WTC11 (cell line): Measurements from ENCODE around the gene S100A13. TPM values are rescaled to one million over a fixed set of nuclear protein-coding genes. Genes with fewer than 3 reads are reported as not detected.

Experiments used
- ATAC-seq: fragments of 200-7000 bp; cut with Tn5 transposase; 2 replicates; pipeline ENCODE4 v1.10.0; 2021; ENCODE audit warnings: mild to moderate bottlenecking, moderate library complexity
- CTCF ChIA-PET: fragments of 300-600 bp; sonication (Branson Sonifier 250); formaldehyde crosslinking; loops from one replicate; lab custom pipeline; 2021; ENCODE audit warnings: antibody characterized with exemption; lab: Charles Lee
- POLR2A ChIA-PET: fragments of 350-600 bp; sonication (Branson Sonifier 250); formaldehyde crosslinking; loops from one replicate; lab custom pipeline; 2021; ENCODE audit warnings: antibody characterized with exemption; lab: Charles Lee
- DNase-seq: peaks from one replicate; pipeline ENCODE4 v3.0.0; 2021; ENCODE audit warnings: low spot score
- H3K27ac Mint-ChIP-seq: 2 replicates; pipeline ENCODE4 v1.8.0; 2021; ENCODE audit warnings: mixed read lengths
- H3K27me3 Mint-ChIP-seq: 2 replicates; pipeline ENCODE4 v1.8.0; 2021; ENCODE audit warnings: low read depth, mild to moderate bottlenecking, moderate library complexity, mixed read lengths
- H3K36me3 Mint-ChIP-seq: 2 replicates; pipeline ENCODE4 v1.8.0; 2021; ENCODE audit warnings: mixed read lengths
- H3K4me1 Mint-ChIP-seq: 2 replicates; pipeline ENCODE4 v1.8.0; 2022; ENCODE audit warnings: mixed read lengths
- H3K4me3 Mint-ChIP-seq: 2 replicates; pipeline ENCODE4 v1.8.0; 2021; ENCODE audit warnings: mild to moderate bottlenecking, moderate library complexity, mixed read lengths
- H3K9me3 Mint-ChIP-seq: 2 replicates; pipeline ENCODE4 v1.8.0; 2021; ENCODE audit warnings: mixed read lengths
- ATF1 ChIP-seq: sonication (generic); formaldehyde crosslinking; IDR thresholded peaks from 2 replicates; pipeline ENCODE4 v1.8.1; 2023; ENCODE audit warnings: mild to moderate bottlenecking, moderate library complexity, missing genetic modification reagents
- CREB1 ChIP-seq: sonication (generic); formaldehyde crosslinking; IDR thresholded peaks from 2 replicates; pipeline ENCODE4 v1.8.0; 2023; ENCODE audit warnings: mild to moderate bottlenecking, missing genetic modification reagents
- ELF4 ChIP-seq: sonication (generic); formaldehyde crosslinking; IDR thresholded peaks from 2 replicates; pipeline ENCODE4 v1.8.1; 2022; ENCODE audit warnings: low read depth, mild to moderate bottlenecking, moderate library complexity, missing genetic modification reagents
- FOXK1 ChIP-seq: sonication (generic); formaldehyde crosslinking; IDR thresholded peaks from 2 replicates; pipeline ENCODE4 v1.8.0; 2022; ENCODE audit warnings: mild to moderate bottlenecking, moderate library complexity, missing genetic modification reagents
- GABPB1 ChIP-seq: sonication (generic); formaldehyde crosslinking; IDR thresholded peaks from 2 replicates; pipeline ENCODE4 v1.8.1; 2023; ENCODE audit warnings: mild to moderate bottlenecking, missing genetic modification reagents
- IRF2 ChIP-seq: sonication (generic); formaldehyde crosslinking; IDR thresholded peaks from 2 replicates; pipeline ENCODE4 v1.8.0; 2022; ENCODE audit warnings: low read depth, missing genetic modification reagents, borderline replicate concordance
- JUN ChIP-seq: sonication (generic); formaldehyde crosslinking; IDR thresholded peaks from 2 replicates; pipeline ENCODE4 v1.8.0; 2023; ENCODE audit warnings: mild to moderate bottlenecking, missing genetic modification reagents
- NFATC4 ChIP-seq: fragments of 250-450 bp; sonication (Bioruptor Pico); IDR thresholded peaks from 2 replicates; pipeline ENCODE4 v1.9.0; 2021; ENCODE audit warnings: mild to moderate bottlenecking
- RELA ChIP-seq: sonication (generic); formaldehyde crosslinking; IDR thresholded peaks from 2 replicates; pipeline ENCODE4 v1.8.1; 2022; ENCODE audit warnings: missing genetic modification reagents, mild to moderate bottlenecking, borderline replicate concordance
- SOX15 ChIP-seq: fragments of 250-450 bp; sonication (Bioruptor Pico); IDR thresholded peaks from 2 replicates; pipeline ENCODE4 v1.9.0; 2021; ENCODE audit warnings: mild to moderate bottlenecking
- ZBTB21 ChIP-seq: sonication (generic); formaldehyde crosslinking; IDR thresholded peaks from 2 replicates; pipeline ENCODE4 v1.8.1; 2023; ENCODE audit warnings: mild to moderate bottlenecking, missing genetic modification reagents, borderline replicate concordance
- ZNF121 ChIP-seq: sonication (generic); formaldehyde crosslinking; IDR thresholded peaks from 2 replicates; pipeline ENCODE4 v1.8.0; 2023; ENCODE audit warnings: missing genetic modification reagents
- ZNF138 ChIP-seq: sonication (generic); formaldehyde crosslinking; conservative IDR thresholded peaks from 2 replicates; pipeline ENCODE4 v1.8.1; 2022; ENCODE audit warnings: mild to moderate bottlenecking, moderate library complexity, missing genetic modification reagents
- ZNF423 ChIP-seq: fragments of 250-450 bp; sonication (Bioruptor Pico); IDR thresholded peaks from 2 replicates; pipeline ENCODE4 v2.1.2; 2022; ENCODE audit warnings: mild to moderate bottlenecking, moderate library complexity
- total RNA-seq: library from RNA; stranded (reverse); gene quantifications from 3 replicates; pipeline ENCODE4 v1.2.3, GENCODE V29; 2021
- TF ChIP-seq, protein P1 (sequence below): sonication (generic); formaldehyde crosslinking; IDR thresholded peaks from 2 replicates; pipeline ENCODE4 v1.8.1; 2023; ENCODE audit warnings: mild to moderate bottlenecking, missing genetic modification reagents, borderline replicate concordance
- TF ChIP-seq, protein P2 (sequence below): sonication (generic); formaldehyde crosslinking; IDR thresholded peaks from 2 replicates; pipeline ENCODE4 v1.8.1; 2023; ENCODE audit warnings: mild to moderate bottlenecking, moderate library complexity, missing genetic modification reagents
- TF ChIP-seq, protein P3 (sequence below): sonication (generic); formaldehyde crosslinking; IDR thresholded peaks from 2 replicates; pipeline ENCODE4 v1.8.0; 2022; ENCODE audit warnings: mild to moderate bottlenecking, missing genetic modification reagents
- TF ChIP-seq, protein P4 (sequence below): fragments of 250-450 bp; sonication (Bioruptor Pico); conservative IDR thresholded peaks from 2 replicates; pipeline ENCODE4 v1.9.0; 2021; ENCODE audit warnings: mild to moderate bottlenecking
- TF ChIP-seq, protein P5 (sequence below): sonication (generic); formaldehyde crosslinking; conservative IDR thresholded peaks from 2 replicates; pipeline ENCODE4 v1.8.1; 2023; ENCODE audit warnings: mild to moderate bottlenecking, low read depth, missing genetic modification reagents, moderate library complexity
- TF ChIP-seq, protein P6 (sequence below): sonication (generic); formaldehyde crosslinking; conservative IDR thresholded peaks from 2 replicates; pipeline ENCODE4 v1.8.1; 2022; ENCODE audit warnings: mild to moderate bottlenecking, missing genetic modification reagents

Gene S100A13
- total RNA-seq, 1 experiment from 2014 or later = 68.4 TPM

DNA sequence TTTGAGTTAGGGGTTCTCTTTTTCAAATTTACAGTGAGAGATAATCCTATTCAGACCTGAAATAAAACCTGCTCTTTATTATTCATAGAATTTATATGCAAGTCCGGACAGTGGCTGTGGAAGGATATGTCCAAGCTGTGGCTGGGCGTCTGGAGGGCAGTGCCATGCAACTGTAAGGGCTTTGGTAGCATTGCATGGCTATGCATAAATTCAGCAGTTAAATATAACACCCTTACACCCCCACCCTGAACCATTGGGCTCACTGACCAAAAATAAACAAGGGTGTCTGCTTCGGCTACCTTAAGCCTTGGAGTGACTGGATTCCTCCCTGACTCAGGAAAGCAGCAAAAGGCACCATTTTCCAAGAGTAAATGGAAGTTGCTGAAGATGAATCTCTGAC lies 12.0 kb upstream of the S100A13 start (continued):
- TF ChIP-seq, protein P1, sequence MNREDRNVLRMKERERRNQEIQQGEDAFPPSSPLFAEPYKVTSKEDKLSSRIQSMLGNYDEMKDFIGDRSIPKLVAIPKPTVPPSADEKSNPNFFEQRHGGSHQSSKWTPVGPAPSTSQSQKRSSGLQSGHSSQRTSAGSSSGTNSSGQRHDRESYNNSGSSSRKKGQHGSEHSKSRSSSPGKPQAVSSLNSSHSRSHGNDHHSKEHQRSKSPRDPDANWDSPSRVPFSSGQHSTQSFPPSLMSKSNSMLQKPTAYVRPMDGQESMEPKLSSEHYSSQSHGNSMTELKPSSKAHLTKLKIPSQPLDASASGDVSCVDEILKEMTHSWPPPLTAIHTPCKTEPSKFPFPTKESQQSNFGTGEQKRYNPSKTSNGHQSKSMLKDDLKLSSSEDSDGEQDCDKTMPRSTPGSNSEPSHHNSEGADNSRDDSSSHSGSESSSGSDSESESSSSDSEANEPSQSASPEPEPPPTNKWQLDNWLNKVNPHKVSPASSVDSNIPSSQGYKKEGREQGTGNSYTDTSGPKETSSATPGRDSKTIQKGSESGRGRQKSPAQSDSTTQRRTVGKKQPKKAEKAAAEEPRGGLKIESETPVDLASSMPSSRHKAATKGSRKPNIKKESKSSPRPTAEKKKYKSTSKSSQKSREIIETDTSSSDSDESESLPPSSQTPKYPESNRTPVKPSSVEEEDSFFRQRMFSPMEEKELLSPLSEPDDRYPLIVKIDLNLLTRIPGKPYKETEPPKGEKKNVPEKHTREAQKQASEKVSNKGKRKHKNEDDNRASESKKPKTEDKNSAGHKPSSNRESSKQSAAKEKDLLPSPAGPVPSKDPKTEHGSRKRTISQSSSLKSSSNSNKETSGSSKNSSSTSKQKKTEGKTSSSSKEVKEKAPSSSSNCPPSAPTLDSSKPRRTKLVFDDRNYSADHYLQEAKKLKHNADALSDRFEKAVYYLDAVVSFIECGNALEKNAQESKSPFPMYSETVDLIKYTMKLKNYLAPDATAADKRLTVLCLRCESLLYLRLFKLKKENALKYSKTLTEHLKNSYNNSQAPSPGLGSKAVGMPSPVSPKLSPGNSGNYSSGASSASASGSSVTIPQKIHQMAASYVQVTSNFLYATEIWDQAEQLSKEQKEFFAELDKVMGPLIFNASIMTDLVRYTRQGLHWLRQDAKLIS (CRISPR knock-in tag) = no peak
- TF ChIP-seq JUN = no peak
- TF ChIP-seq, protein P2, sequence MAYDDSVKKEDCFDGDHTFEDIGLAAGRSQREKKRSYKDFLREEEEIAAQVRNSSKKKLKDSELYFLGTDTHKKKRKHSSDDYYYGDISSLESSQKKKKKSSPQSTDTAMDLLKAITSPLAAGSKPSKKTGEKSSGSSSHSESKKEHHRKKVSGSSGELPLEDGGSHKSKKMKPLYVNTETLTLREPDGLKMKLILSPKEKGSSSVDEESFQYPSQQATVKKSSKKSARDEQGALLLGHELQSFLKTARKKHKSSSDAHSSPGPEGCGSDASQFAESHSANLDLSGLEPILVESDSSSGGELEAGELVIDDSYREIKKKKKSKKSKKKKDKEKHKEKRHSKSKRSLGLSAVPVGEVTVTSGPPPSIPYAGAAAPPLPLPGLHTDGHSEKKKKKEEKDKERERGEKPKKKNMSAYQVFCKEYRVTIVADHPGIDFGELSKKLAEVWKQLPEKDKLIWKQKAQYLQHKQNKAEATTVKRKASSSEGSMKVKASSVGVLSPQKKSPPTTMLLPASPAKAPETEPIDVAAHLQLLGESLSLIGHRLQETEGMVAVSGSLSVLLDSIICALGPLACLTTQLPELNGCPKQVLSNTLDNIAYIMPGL (CRISPR knock-in tag) = no peak

DNA sequence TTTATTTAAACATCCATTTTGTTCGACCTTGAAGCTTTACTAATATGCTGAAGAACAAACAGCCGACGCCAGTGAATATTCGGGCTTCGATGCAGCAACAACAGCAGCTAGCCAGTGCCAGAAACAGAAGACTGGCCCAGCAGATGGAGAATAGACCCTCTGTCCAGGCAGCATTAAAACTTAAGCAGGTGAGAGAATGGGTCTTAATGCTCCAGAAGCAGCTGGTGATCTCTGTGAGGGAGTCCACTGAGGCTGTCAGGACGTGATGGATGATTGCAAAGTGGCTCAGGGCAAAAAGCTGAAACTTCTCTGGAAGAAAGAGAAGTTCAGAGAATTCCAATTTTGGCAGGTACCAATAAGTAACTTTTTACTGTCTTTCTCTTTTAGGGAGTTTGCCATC lies 11.0 kb upstream of the S100A13 start:
- Mint-ChIP-seq H3K36me3 (peaks cover 71% of the 10 kb centered on the region), H3K27ac (no peak overlapping the region)
- no peak for TF ChIP-seq CREB1 (CRISPR knock-in tag)
- TF ChIP-seq ZBTB21 (CRISPR knock-in tag) = no peak
- TF ChIP-seq ZNF121 (CRISPR knock-in tag) = no peak
- no peak for TF ChIP-seq RELA (CRISPR knock-in tag)
- TF ChIP-seq IRF2 (CRISPR knock-in tag) = no peak
- TF ChIP-seq ZNF138 = no peak
- TF ChIP-seq, protein P3, sequence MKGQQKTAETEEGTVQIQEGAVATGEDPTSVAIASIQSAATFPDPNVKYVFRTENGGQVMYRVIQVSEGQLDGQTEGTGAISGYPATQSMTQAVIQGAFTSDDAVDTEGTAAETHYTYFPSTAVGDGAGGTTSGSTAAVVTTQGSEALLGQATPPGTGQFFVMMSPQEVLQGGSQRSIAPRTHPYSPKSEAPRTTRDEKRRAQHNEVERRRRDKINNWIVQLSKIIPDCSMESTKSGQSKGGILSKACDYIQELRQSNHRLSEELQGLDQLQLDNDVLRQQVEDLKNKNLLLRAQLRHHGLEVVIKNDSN (CRISPR knock-in tag) = no peak
- TF ChIP-seq ELF4 (CRISPR knock-in tag) = no peak
- TF ChIP-seq ATF1 (CRISPR knock-in tag) = no peak
- no peak for TF ChIP-seq GABPB1 (CRISPR knock-in tag)
- no peak for TF ChIP-seq JUN
- TF ChIP-seq ZNF423 (CRISPR knock-in tag) = no peak
- no peak for TF ChIP-seq SOX15 (CRISPR knock-in tag)
- no peak for TF ChIP-seq FOXK1 (CRISPR knock-in tag)
- TF ChIP-seq, protein P2 (CRISPR knock-in tag) = no peak
- TF ChIP-seq, all 79 proteins: peak for 0
- ChIA-PET CTCF (interaction anchor here (1.1 to 1.4 kb wide), 2 partner anchors 10 to 11 kb away, joined by 3 read pairs; partner anchors contain the start of genes S100A1 and S100A13), POLR2A (no interaction called here)
- Mint-ChIP-seq H3K27me3 (no peaks in the 10 kb centered on the region), H3K4me3 (no peak overlapping the region), H3K4me1 (peaks cover 13% of the 10 kb centered on the region), H3K9me3 (no peaks in the 10 kb centered on the region)
- ATAC-seq (no peak), DNase-seq (no peak)

DNA sequence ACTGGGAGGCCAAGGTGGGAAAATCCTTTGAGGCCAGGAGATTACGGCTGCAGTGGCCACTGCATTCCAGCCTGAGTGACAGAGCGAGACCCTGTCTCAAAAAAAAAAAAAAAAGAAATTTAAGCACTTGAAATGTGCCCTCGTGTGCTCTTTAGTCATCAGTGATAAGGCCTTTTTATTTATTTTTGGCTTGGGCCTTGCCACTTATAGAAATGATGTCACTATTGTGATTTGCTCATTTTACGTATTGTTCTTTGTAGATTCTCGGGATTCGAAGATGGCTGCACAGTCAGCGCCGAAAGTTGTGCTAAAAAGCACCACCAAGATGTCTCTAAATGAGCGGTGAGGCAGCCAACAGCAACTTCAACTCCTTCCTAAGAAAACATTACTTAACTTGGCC lies 9.0 kb upstream of the S100A13 start:
- Mint-ChIP-seq H3K4me3 (no peak overlapping the region), H3K27me3 (no peaks in the 10 kb centered on the region), H3K4me1 (peaks cover 15% of the 10 kb centered on the region), H3K36me3 (peaks cover 51% of the 10 kb centered on the region), H3K9me3 (no peaks in the 10 kb centered on the region; the same call in 1 of the 2 replicates), H3K27ac (no peak overlapping the region)
- POLR2A ChIA-PET = no interaction called here
- CTCF ChIA-PET = interaction anchor here (1.5 kb wide), 1 partner anchor 9 kb away, joined by 3 read pairs; the partner anchor contains the start of gene S100A13
- ATAC-seq (no peak), DNase-seq (no peak)
- TF ChIP-seq, protein P4, sequence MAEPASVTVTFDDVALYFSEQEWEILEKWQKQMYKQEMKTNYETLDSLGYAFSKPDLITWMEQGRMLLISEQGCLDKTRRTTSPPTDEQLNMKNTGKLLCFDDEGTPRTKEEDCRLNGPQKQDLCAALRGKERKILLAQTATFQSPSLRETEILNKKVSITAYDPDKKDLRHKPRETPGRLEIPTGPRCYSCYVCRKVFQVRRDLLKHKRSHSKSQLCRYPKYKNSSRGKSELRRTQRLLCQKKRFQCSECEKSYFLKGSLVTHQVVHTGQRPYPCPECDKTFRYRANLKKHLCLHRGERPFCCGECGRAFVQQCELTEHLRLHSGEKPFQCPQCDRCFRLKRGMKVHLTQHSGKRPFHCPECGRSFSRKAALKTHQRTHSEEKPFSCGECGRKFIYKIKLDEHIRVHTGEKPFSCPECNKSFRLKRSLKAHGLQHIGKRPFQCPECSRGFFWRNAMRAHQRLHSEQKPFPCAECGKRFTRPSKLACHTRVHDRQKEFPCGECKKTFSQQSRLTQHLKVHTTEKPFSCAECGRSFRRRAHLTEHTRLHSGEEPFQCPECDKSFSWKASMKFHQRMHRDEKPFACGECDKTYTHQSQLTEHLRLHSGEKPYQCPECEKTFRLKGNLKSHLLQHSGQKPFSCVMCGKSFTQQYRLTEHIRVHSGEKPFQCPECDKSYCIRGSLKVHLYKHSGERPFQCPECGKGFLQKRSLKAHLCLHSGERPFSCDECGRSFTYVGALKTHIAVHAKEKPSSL (CRISPR knock-in tag) = no peak
- TF ChIP-seq, protein P5, sequence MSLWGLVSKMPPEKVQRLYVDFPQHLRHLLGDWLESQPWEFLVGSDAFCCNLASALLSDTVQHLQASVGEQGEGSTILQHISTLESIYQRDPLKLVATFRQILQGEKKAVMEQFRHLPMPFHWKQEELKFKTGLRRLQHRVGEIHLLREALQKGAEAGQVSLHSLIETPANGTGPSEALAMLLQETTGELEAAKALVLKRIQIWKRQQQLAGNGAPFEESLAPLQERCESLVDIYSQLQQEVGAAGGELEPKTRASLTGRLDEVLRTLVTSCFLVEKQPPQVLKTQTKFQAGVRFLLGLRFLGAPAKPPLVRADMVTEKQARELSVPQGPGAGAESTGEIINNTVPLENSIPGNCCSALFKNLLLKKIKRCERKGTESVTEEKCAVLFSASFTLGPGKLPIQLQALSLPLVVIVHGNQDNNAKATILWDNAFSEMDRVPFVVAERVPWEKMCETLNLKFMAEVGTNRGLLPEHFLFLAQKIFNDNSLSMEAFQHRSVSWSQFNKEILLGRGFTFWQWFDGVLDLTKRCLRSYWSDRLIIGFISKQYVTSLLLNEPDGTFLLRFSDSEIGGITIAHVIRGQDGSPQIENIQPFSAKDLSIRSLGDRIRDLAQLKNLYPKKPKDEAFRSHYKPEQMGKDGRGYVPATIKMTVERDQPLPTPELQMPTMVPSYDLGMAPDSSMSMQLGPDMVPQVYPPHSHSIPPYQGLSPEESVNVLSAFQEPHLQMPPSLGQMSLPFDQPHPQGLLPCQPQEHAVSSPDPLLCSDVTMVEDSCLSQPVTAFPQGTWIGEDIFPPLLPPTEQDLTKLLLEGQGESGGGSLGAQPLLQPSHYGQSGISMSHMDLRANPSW (CRISPR knock-in tag) = no peak
- no peak for TF ChIP-seq NFATC4 (CRISPR knock-in tag)
- TF ChIP-seq, protein P6, sequence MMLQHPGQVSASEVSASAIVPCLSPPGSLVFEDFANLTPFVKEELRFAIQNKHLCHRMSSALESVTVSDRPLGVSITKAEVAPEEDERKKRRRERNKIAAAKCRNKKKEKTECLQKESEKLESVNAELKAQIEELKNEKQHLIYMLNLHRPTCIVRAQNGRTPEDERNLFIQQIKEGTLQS (CRISPR knock-in tag) = no peak
